Mesendoderm (in vitro differentiated cells): ENCODE data around the gene FAM185A.

Experiments used
- DNase-seq: peaks from one replicate; pipeline ENCODE4 v3.0.0; 2013
- H2AK5ac ChIP-seq: 2 replicates; pipeline ENCODE4 v1.6.1; 2013; ENCODE audit warnings: low read length, inconsistent platforms
- H2BK120ac ChIP-seq: 2 replicates; pipeline ENCODE4 v1.6.1; 2013; ENCODE audit warnings: low read depth, mild to moderate bottlenecking, low read length, moderate library complexity, mixed read lengths
- H2BK15ac ChIP-seq: replicated peaks from 2 replicates; pipeline ENCODE4 v1.6.1; 2013; ENCODE audit warnings: low read depth, mild to moderate bottlenecking, moderate library complexity
- H2BK5ac ChIP-seq: 2 replicates; pipeline ENCODE4 v1.6.1; 2013; ENCODE audit warnings: low read length, inconsistent platforms
- H3K18ac ChIP-seq: 2 replicates; pipeline ENCODE4 v1.6.1; 2013; ENCODE audit warnings: mild to moderate bottlenecking, low read length, mixed read lengths
- H3K23ac ChIP-seq: one replicate; pipeline ENCODE4 v1.6.1; 2013; ENCODE audit warnings: low read length
- H3K27ac ChIP-seq: 2 replicates; pipeline ENCODE4 v1.5.1; 2013; ENCODE audit warnings: low read depth, mild to moderate bottlenecking, inconsistent platforms, low read length, moderate library complexity
- H3K27me3 ChIP-seq: 2 replicates; pipeline ENCODE4 v1.6.1; 2013; ENCODE audit warnings: low read length, control low read depth, mild to moderate bottlenecking, inconsistent platforms; ENCODE audit not compliant: insufficient read depth, poor library complexity
- H3K36me3 ChIP-seq: 2 replicates; pipeline ENCODE4 v1.6.1; 2013; ENCODE audit warnings: low read length, inconsistent platforms; ENCODE audit not compliant: control insufficient read depth, insufficient read depth
- H3K4ac ChIP-seq: one replicate; pipeline ENCODE4 v1.6.1; 2013; ENCODE audit warnings: low read depth, mild to moderate bottlenecking, low read length, moderate library complexity
- H3K4me1 ChIP-seq: 2 replicates; pipeline ENCODE4 v1.6.1; 2013; ENCODE audit warnings: low read depth, low read length, inconsistent platforms; ENCODE audit not compliant: control insufficient read depth
- H3K4me2 ChIP-seq: 2 replicates; pipeline ENCODE4 v1.6.1; 2013; ENCODE audit warnings: low read length
- H3K4me3 ChIP-seq: 2 replicates; pipeline ENCODE4 v1.5.1; 2013; ENCODE audit warnings: mild to moderate bottlenecking, low read length
- H3K56ac ChIP-seq: one replicate; pipeline ENCODE4 v1.6.1; 2013; ENCODE audit warnings: low read length
- H3K79me1 ChIP-seq: 2 replicates; pipeline ENCODE4 v1.6.1; 2013; ENCODE audit warnings: low read length, inconsistent platforms
- H3K79me2 ChIP-seq: 2 replicates; pipeline ENCODE4 v1.6.1; 2013; ENCODE audit warnings: mild to moderate bottlenecking, low read length; ENCODE audit not compliant: control insufficient read depth, insufficient read depth
- H3K9ac ChIP-seq: 2 replicates; pipeline ENCODE4 v1.6.1; 2013; ENCODE audit warnings: low read length, inconsistent platforms
- H4K5ac ChIP-seq: one replicate; pipeline ENCODE4 v1.6.1; 2013; ENCODE audit warnings: low read length
- H4K8ac ChIP-seq: one replicate; pipeline ENCODE4 v1.6.1; 2013; ENCODE audit warnings: low read depth, mild to moderate bottlenecking, control low read depth, low read length, moderate library complexity
- WGBS: extraction: QIAGEN DNeasy Blood & Tissue Kit; methylation state at CpG from one replicate; pipeline ENCODE4 v1.1.7; 2013; ENCODE audit warnings: low lambda C conversion rate, missing lambda C conversion rate; ENCODE audit not compliant: insufficient coverage; ENCODE audit errors: extremely low coverage; 5-methylcytosine and 5-hydroxymethylcytosine counted together

The FAM185A gene

GRCh38 chr7:102806613-102807012, 57.8 kb downstream of the FAM185A start:
- Histone ChIP-seq H3K4me3 (no peak overlapping the region), H3K4ac (no peak overlapping the region), H3K27ac (no peak overlapping the region), H3K23ac (no peak overlapping the region), H3K79me1 (no peaks in the 10 kb centered on the region), H2AK5ac (no peak overlapping the region), H3K56ac (no peak overlapping the region), H2BK120ac (no peak overlapping the region), H3K4me1 (no peaks in the 10 kb centered on the region), H2BK5ac (no peak overlapping the region), H4K5ac (no peak overlapping the region), H3K9ac (no peak overlapping the region), H2BK15ac (no peak overlapping the region), H3K4me2 (no peak overlapping the region), H3K27me3 (no peaks in the 10 kb centered on the region), H3K18ac (no peak overlapping the region), H4K8ac (no peak overlapping the region), H3K79me2 (no peaks in the 10 kb centered on the region), H3K36me3 (no peaks in the 10 kb centered on the region)
- no peak for DNase-seq
- WGBS: no CpG with 5 or more reads among the region's 7 CpGs

GRCh38 chr7:102810916-102811315, 62.1 kb downstream of the FAM185A start:
- Histone ChIP-seq H3K4me3 (no peak overlapping the region), H2AK5ac (no peak overlapping the region), H3K4me2 (no peak overlapping the region), H3K23ac (no peak overlapping the region), H2BK15ac (no peak overlapping the region), H3K36me3 (no peaks in the 10 kb centered on the region), H3K4me1 (no peaks in the 10 kb centered on the region), H2BK120ac (no peak overlapping the region), H3K56ac (no peak overlapping the region), H3K79me2 (no peaks in the 10 kb centered on the region), H3K4ac (no peak overlapping the region), H3K27me3 (no peaks in the 10 kb centered on the region), H3K9ac (no peak overlapping the region), H4K8ac (no peak overlapping the region), H4K5ac (no peak overlapping the region), H3K27ac (no peak overlapping the region), H3K18ac (no peak overlapping the region), H2BK5ac (no peak overlapping the region), H3K79me1 (no peaks in the 10 kb centered on the region)
- no peak for DNase-seq

- H3K4me3 ChIP-seq: no peak overlapping the region
- H2BK120ac ChIP-seq: no peak overlapping the region
- no peaks in the 10 kb centered on the region for H3K79me1 ChIP-seq
- H3K36me3 ChIP-seq: no peaks in the 10 kb centered on the region
- H4K8ac ChIP-seq: no peak overlapping the region
- no peak overlapping the region for H3K4me2 ChIP-seq
- no peak overlapping the region for H3K9ac ChIP-seq
- H3K79me2 ChIP-seq: no peaks in the 10 kb centered on the region
- no peak overlapping the region for H4K5ac ChIP-seq
- H3K27me3 ChIP-seq: no peaks in the 10 kb centered on the region
- H3K56ac ChIP-seq: no peak overlapping the region
- H2BK5ac ChIP-seq: no peak overlapping the region
- no peak overlapping the region for H2AK5ac ChIP-seq
- no peak overlapping the region for H3K27ac ChIP-seq
- no peak for DNase-seq
- H3K23ac ChIP-seq: no peak overlapping the region
- no CpG with 5 or more reads among the region's 8 CpGs for WGBS
- no peak overlapping the region for H3K4ac ChIP-seq
- no peak overlapping the region for H2BK15ac ChIP-seq
- H3K4me1 ChIP-seq: no peaks in the 10 kb centered on the region
- H3K18ac ChIP-seq: no peak overlapping the region
Observed at GRCh38 chr7:102811942-102812678, 63.3 kb downstream of the FAM185A start.

GRCh38 chr7:102813191-102814024, 64.6 kb downstream of the FAM185A start:
- Histone ChIP-seq H4K8ac (no peak overlapping the region), H3K79me1 (no peaks in the 10 kb centered on the region), H4K5ac (no peak overlapping the region), H3K56ac (no peak overlapping the region), H2BK5ac (no peak overlapping the region), H3K27me3 (no peaks in the 10 kb centered on the region), H3K4me1 (no peaks in the 10 kb centered on the region), H3K79me2 (no peaks in the 10 kb centered on the region), H2BK120ac (no peak overlapping the region), H3K4me3 (no peak overlapping the region), H3K27ac (no peak overlapping the region), H3K23ac (no peak overlapping the region), H2BK15ac (no peak overlapping the region), H3K4me2 (no peak overlapping the region), H3K9ac (no peak overlapping the region), H3K4ac (no peak overlapping the region), H3K18ac (no peak overlapping the region), H2AK5ac (no peak overlapping the region), H3K36me3 (no peaks in the 10 kb centered on the region)
- DNase-seq: no peak
- no CpG with 5 or more reads among the region's 2 CpGs for WGBS

GRCh38 chr7:102814025-102814471, 65.2 kb downstream of the FAM185A start:
- H3K4me2 ChIP-seq: no peak overlapping the region
- H3K79me1 ChIP-seq: no peaks in the 10 kb centered on the region
- H2BK120ac ChIP-seq: no peak overlapping the region
- WGBS: no CpG with 5 or more reads among the region's 4 CpGs
- no peak overlapping the region for H4K5ac ChIP-seq
- no peak for DNase-seq
- no peaks in the 10 kb centered on the region for H3K79me2 ChIP-seq
- no peak overlapping the region for H2AK5ac ChIP-seq
- H2BK5ac ChIP-seq: no peak overlapping the region
- H3K18ac ChIP-seq: no peak overlapping the region
- no peak overlapping the region for H2BK15ac ChIP-seq
- no peak overlapping the region for H3K56ac ChIP-seq
- H3K27ac ChIP-seq: no peak overlapping the region
- no peaks in the 10 kb centered on the region for H3K4me1 ChIP-seq
- no peaks in the 10 kb centered on the region for H3K36me3 ChIP-seq
- H3K4me3 ChIP-seq: no peak overlapping the region
- H3K23ac ChIP-seq: no peak overlapping the region
- H4K8ac ChIP-seq: no peak overlapping the region
- no peak overlapping the region for H3K9ac ChIP-seq
- H3K27me3 ChIP-seq: no peaks in the 10 kb centered on the region
- no peak overlapping the region for H3K4ac ChIP-seq
